GM19193 (cell line): ENCODE data around the gene SEC31B.

Experiments
- POLR2A ChIP-seq: IDR thresholded peaks from 4 replicates; pipeline ENCODE4 v1.6.1; 2011; ENCODE audit not compliant: insufficient read depth, insufficient read length; ENCODE audit errors: extremely low read depth

SEC31B gene

GRCh38 chr10:100468322-100468721, 51.3 kb downstream of the SEC31B start:
- TF ChIP-seq POLR2A = no peak

GRCh38 chr10:100462709-100463108, 57.0 kb downstream of the SEC31B start, which contains the start of gene WNT8B:
Gene WNT8B (plus strand): TSS chr10:100463009. CDS start chr10:100463169, 160 bp downstream.
- no peak for TF ChIP-seq POLR2A

- no peak for TF ChIP-seq POLR2A
These were observed 70.7 kb downstream of the SEC31B start for GRCh38 chr10:100448951-100449350.

- no peak for TF ChIP-seq POLR2A
These were observed 72.0 kb downstream of the SEC31B start for GRCh38 chr10:100447663-100448062.

- no peak for TF ChIP-seq POLR2A
These were observed 73.4 kb downstream of the SEC31B start for GRCh38 chr10:100446130-100446761.

GRCh38 chr10:100442548-100442947, 77.1 kb downstream of the SEC31B start:
- TF ChIP-seq POLR2A = no peak

- TF ChIP-seq POLR2A = no peak
These were observed 80.9 kb downstream of the SEC31B start for GRCh38 chr10:100438674-100439315.
